GM18861 (cell line): Measurements from ENCODE around the gene RTL10.
"Not testable (repeated sequence)": the region's sequence is repeated elsewhere in the genome, so short reads cannot be mapped to it uniquely, and the experiment has no call there.

Source experiments
- ATAC-seq: cut with Tn5 transposase; IDR thresholded peaks from one replicate; pipeline ENCODE4 v1.9.1; 2021; ENCODE audit not compliant: unreplicated experiment

The RTL10 gene

GRCh38 chr22:19844377-19845053 is 10.2 kb downstream of the RTL10 start:
- ATAC-seq = no peak

- ATAC-seq = no peak
These were observed 10.8 kb downstream of the RTL10 start for GRCh38 chr22:19843857-19844376.

GRCh38 chr22:19843107-19843856 is 11.4 kb downstream of the RTL10 start:
- ATAC-seq = no peak

- ATAC-seq = no peak
These were observed 12.1 kb downstream of the RTL10 start for GRCh38 chr22:19842393-19843106.

GRCh38 chr22:19841641-19842392 is 12.9 kb downstream of the RTL10 start:
- ATAC-seq = no peak

- no peak for ATAC-seq
These were observed 13.6 kb downstream of the RTL10 start for GRCh38 chr22:19840955-19841640.

- no peak for ATAC-seq
These were observed 14.6 kb downstream of the RTL10 start for GRCh38 chr22:19840059-19840458.

- ATAC-seq = no peak
These were observed 16.8 kb downstream of the RTL10 start for GRCh38 chr22:19837915-19838314.

GRCh38 chr22:19836512-19836911 is 18.2 kb downstream of the RTL10 start:
- ATAC-seq = no peak

- ATAC-seq = no peak
These were observed 20.1 kb downstream of the RTL10 start for GRCh38 chr22:19834599-19834998.

- not testable (repeated sequence) for ATAC-seq
These were observed 21.3 kb downstream of the RTL10 start for GRCh38 chr22:19833327-19833726.

- no peak for ATAC-seq
These were observed 22.1 kb downstream of the RTL10 start for GRCh38 chr22:19832476-19833108.

- ATAC-seq = not testable (repeated sequence)
These were observed 22.7 kb downstream of the RTL10 start for GRCh38 chr22:19831979-19832378.

- no peak for ATAC-seq
These were observed 23.7 kb downstream of the RTL10 start for GRCh38 chr22:19831016-19831415.

- no peak for ATAC-seq
These were observed 26.7 kb downstream of the RTL10 start for GRCh38 chr22:19828035-19828401.

GRCh38 chr22:19827341-19828034 is 27.2 kb downstream of the RTL10 start:
- ATAC-seq = no peak

- no peak for ATAC-seq
These were observed 28.1 kb downstream of the RTL10 start for GRCh38 chr22:19826619-19826950.

GRCh38 chr22:19825904-19826618 is 28.6 kb downstream of the RTL10 start:
- no peak for ATAC-seq

GRCh38 chr22:19824926-19825339 is 29.7 kb downstream of the RTL10 start:
- ATAC-seq = no peak
